CD8-positive, alpha-beta memory T cell (primary cell): ENCODE measurements around the gene KLC1. TPM values are rescaled to one million over a fixed set of nuclear protein-coding genes. Genes with fewer than 3 reads are reported as not detected.

Experiments
- CTCF ChIA-PET: fragments of 350-600 bp; sonication (Branson Sonifier 250); formaldehyde crosslinking; loops from one replicate; lab custom pipeline; 2021; ENCODE audit warnings: antibody characterized with exemption; lab: Charles Lee
- POLR2A ChIA-PET: fragments of 350-600 bp; sonication (Branson Sonifier 250); formaldehyde crosslinking; loops from one replicate; lab custom pipeline; 2021; ENCODE audit warnings: antibody characterized with exemption; lab: Charles Lee
- DNase-seq, 5 donors: peaks; one replicate each; pipeline versions ENCODE4 v3.0.0 to v3.0.0-alpha.2; 2020 to 2022; ENCODE audit warnings: mixed read lengths in 1 of 5
- H3K27ac ChIP-seq: one replicate; pipeline ENCODE4 v1.7.0; 2013; ENCODE audit warnings: low read depth, mild to moderate bottlenecking, low read length, moderate library complexity
- H3K27me3 ChIP-seq: 2 replicates; pipeline ENCODE4 v1.7.0; 2013; ENCODE audit warnings: low read length, mild to moderate bottlenecking; ENCODE audit not compliant: insufficient read depth, poor library complexity, severe bottlenecking
- H3K36me3 ChIP-seq: 2 replicates; pipeline ENCODE4 v1.7.0; 2013; ENCODE audit warnings: mild to moderate bottlenecking, low read length, moderate library complexity; ENCODE audit not compliant: insufficient read depth
- H3K4me1 ChIP-seq: 2 replicates; pipeline ENCODE4 v1.7.0; 2013; ENCODE audit warnings: mild to moderate bottlenecking, low read length, moderate library complexity; ENCODE audit not compliant: insufficient read depth
- H3K4me3 ChIP-seq: 2 replicates; pipeline ENCODE4 v1.7.0; 2013; ENCODE audit warnings: mild to moderate bottlenecking, low read length
- H3K9me3 ChIP-seq: 2 replicates; pipeline ENCODE4 v1.7.0; 2013; ENCODE audit warnings: mild to moderate bottlenecking, low read length
- H3K27ac Mint-ChIP-seq, 8 donors: one replicate each; pipeline ENCODE4 v1.8.0; 2020 to 2021; ENCODE audit warnings: mixed read lengths in 8 of 8, mild to moderate bottlenecking in 6 of 8, inconsistent platforms in 3 of 8, moderate library complexity in 3 of 8
- H3K27me3 Mint-ChIP-seq, 2 donors: one replicate each; pipeline ENCODE4 v1.8.0; 2020 to 2021; ENCODE audit warnings: mixed read lengths in 2 of 2, mild to moderate bottlenecking in 1 of 2, moderate library complexity in 1 of 2
- H3K36me3 Mint-ChIP-seq, 3 donors: one replicate each; pipeline ENCODE4 v1.8.0; 2020 to 2021; ENCODE audit warnings: mixed read lengths in 3 of 3, inconsistent platforms in 1 of 3, mild to moderate bottlenecking in 1 of 3
- H3K4me1 Mint-ChIP-seq, 3 donors: one replicate each; pipeline ENCODE4 v1.8.0; 2020 to 2021; ENCODE audit warnings: mixed read lengths in 3 of 3, inconsistent platforms in 1 of 3, mild to moderate bottlenecking in 1 of 3
- H3K4me3 Mint-ChIP-seq, 7 donors: one replicate each; pipeline ENCODE4 v1.8.0; 2020 to 2021; ENCODE audit warnings: mixed read lengths in 7 of 7, mild to moderate bottlenecking in 6 of 7, moderate library complexity in 4 of 7, inconsistent platforms in 2 of 7
- H3K9me3 Mint-ChIP-seq, 5 donors: one replicate each; pipeline ENCODE4 v1.8.0; 2020 to 2022; ENCODE audit warnings: mixed read lengths in 5 of 5, mild to moderate bottlenecking in 3 of 5, moderate library complexity in 2 of 5, inconsistent platforms in 1 of 5
- polyA plus RNA-seq: library from polyadenylated mRNA; unstranded; fragments of 300-500 nt; fragmentation: Illumina TruSeq; gene quantifications from one replicate; pipeline ENCODE4 v1.2.3, GENCODE V29; 2021
- total RNA-seq, 2 experiments: library from RNA; stranded (reverse); gene quantifications; one replicate each; pipeline ENCODE4 v1.2.3, GENCODE V29; 2021

The KLC1 gene
- total and polyA plus RNA-seq, 3 experiments from 2014 or later = 92.0 to 143 (median 141) TPM

DNA sequence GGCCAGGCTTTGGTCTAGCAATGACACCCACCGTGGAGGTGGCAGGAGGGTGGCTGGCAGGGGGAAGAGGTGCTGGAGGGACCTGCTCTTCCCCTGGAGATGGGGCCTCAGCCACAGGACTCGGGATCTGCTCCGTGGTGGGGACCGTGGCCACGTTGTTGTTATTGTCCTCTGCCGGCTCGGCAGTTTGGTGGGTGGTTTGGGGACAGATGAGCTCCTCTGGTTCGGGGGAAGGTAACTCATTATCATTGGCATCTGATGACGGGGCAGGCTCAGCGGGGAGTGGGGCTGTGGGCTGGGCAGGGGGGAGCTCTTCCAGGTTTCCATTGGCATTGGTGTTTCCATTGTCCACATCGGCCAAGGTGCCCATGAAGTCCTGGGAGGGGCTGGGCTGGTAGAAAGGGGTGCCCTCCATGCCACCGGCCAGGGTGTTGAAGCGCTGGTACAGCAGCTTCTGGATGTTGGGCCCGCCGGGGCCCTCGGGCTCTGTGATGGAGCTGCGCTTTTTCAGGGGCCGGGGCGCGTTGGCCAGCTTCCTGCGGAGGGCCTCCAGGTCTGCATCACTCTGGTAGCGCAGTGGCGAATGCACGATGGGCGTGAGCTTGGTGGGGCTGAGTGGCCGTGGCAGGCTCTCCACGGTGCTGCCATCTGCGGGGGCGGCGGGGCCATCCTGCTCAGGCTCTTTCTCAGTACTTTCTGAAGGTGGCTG, 110.9 kb downstream of the KLC1 start:
- peaks cover 3% of the 10 kb centered on the region for H3K36me3 ChIP-seq
- POLR2A ChIA-PET = no interaction called here
- H3K27me3 ChIP-seq = no peaks in the 10 kb centered on the region
- no peak overlapping the region for H3K27ac ChIP-seq
- no peaks in the 10 kb centered on the region for H3K4me1 ChIP-seq
- CTCF ChIA-PET = no interaction called here
- H3K4me3 Mint-ChIP-seq = no peak overlapping the region
- H3K4me1 Mint-ChIP-seq = no peaks in the 10 kb centered on the region
- peak in 1 of 5 donors; percentile 35 for DNase-seq
- no peaks in the 10 kb centered on the region for H3K9me3 Mint-ChIP-seq
- H3K4me3 ChIP-seq = no peak overlapping the region
- H3K36me3 Mint-ChIP-seq = peaks cover 3 to 86% (median 13%) of the 10 kb centered on the region in 3 donors
- no peaks in the 10 kb centered on the region for H3K27me3 Mint-ChIP-seq
- H3K9me3 ChIP-seq = no peaks in the 10 kb centered on the region
- H3K27ac Mint-ChIP-seq = peak overlapping the region in 1 of 8 donors; percentile 17

DNA sequence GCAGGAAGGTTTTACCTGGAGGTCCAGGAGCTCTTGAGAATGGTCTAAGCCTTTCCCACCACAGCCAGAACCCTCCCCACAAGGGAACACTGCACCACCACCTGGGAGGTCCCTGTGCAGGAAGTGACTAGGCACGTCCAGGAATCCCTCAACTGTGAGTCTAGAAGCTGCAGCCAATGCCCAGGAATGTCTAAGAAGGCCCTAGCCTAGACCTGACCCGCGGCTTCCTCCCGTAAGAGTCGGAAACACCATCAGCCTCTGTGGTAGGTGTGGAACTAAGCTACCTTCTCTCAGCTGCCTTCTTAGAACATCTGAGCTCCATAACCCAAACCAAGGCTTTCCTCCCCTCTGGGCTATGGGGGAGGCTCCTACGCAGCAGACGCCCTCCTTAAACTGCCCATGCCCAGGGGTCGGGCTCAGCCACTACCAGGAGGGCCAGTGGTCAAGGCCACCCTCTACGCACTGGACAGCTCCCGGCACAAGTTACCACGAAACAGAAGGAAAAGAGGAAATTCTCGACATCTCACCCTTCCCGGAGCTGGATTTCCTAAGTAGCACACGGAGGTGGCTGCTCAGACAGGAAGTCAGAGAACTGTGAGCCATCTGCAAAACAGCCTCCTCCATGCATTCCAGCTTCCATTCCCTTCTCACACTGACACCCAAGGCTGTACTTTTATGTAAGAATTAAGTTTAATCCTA, 112.1 kb downstream of the KLC1 start:
- Histone ChIP-seq H3K36me3 (peaks cover 3% of the 10 kb centered on the region), H3K27ac (no peak overlapping the region), H3K27me3 (no peaks in the 10 kb centered on the region), H3K9me3 (no peaks in the 10 kb centered on the region), H3K4me1 (no peaks in the 10 kb centered on the region), H3K4me3 (no peak overlapping the region)
- Mint-ChIP-seq H3K27me3 (no peaks in the 10 kb centered on the region), H3K9me3 (no peaks in the 10 kb centered on the region), H3K27ac (no peak overlapping the region), H3K4me1 (no peaks in the 10 kb centered on the region), H3K4me3 (no peak overlapping the region), H3K36me3 (peaks cover 3 to 86% (median 12%) of the 10 kb centered on the region in 3 donors)
- ChIA-PET POLR2A (no interaction called here), CTCF (no interaction called here)
- no peak for DNase-seq

DNA sequence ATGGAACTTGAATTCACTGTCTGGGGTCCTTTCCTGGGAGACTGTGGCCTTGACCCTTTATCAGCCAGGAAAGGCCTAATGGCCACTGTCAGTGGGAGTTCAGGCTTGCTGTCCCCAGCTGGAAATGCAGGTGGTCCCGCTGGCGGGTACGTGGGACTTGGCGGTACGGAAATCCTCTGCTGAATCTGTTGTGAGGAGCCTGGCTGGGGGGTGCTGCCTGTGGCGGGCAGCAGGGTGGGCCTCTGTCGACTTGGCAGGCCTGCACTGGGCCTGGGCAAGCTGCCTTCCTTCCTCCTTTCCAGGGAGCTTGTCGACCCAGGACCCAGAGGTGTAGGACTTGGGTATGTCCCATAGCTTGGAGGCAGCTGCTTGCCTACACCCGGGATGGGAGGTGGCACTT, 112.9 kb downstream of the KLC1 start:
- H3K4me3 Mint-ChIP-seq = no peak overlapping the region
- POLR2A ChIA-PET = no interaction called here
- CTCF ChIA-PET = no interaction called here
- no peaks in the 10 kb centered on the region for H3K27me3 Mint-ChIP-seq
- Histone ChIP-seq H3K27ac (no peak overlapping the region), H3K4me1 (no peaks in the 10 kb centered on the region), H3K9me3 (no peaks in the 10 kb centered on the region), H3K27me3 (no peaks in the 10 kb centered on the region), H3K36me3 (peaks cover 3% of the 10 kb centered on the region), H3K4me3 (no peak overlapping the region)
- H3K27ac Mint-ChIP-seq = no peak overlapping the region
- DNase-seq = peak in 1 of 5 donors; percentile 12
- peaks cover 3 to 86% (median 12%) of the 10 kb centered on the region in 3 donors for H3K36me3 Mint-ChIP-seq
- H3K4me1 Mint-ChIP-seq = no peaks in the 10 kb centered on the region
- no peaks in the 10 kb centered on the region for H3K9me3 Mint-ChIP-seq

DNA sequence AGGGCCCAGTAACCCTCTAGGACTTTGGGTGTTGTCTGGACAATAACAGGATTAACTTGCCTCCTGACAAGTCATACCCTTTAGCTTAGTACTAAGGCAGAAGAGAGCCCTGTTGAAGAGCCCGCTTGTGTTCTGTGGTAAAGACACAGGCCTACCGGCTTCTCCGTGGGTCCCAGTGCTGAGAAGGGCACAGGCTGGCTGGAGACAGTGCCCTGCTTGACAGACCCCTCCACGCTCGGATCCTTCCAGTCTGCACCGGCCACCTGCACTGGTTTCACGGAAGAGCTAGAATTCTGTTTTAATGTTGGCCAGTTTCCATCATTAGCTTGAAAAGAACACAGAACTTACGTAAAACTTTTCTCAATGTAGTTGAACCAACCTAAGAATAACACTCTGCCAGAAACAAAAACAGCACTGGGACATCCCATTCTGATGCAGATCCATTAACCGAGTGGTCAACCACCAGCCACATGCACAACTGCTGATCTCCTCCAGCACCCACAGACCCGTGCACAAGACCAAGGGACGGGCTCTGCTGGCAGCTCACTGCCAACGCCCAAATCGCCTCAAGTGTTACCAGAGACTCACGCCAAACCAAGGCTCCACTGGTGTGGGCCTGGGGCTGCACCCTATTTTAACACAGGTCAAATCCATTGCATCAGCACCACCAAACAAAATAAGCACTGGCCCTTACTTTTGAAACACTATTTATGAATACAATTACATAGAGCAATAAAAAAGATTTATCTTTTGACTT, 113.7 kb downstream of the KLC1 start:
- peaks cover 3% of the 10 kb centered on the region for H3K4me1 ChIP-seq
- no peak overlapping the region for H3K27ac ChIP-seq
- H3K9me3 Mint-ChIP-seq = no peaks in the 10 kb centered on the region
- no peaks in the 10 kb centered on the region for H3K9me3 ChIP-seq
- peaks cover 3 to 82% (median 11%) of the 10 kb centered on the region in 3 donors for H3K36me3 Mint-ChIP-seq
- H3K27me3 ChIP-seq = no peaks in the 10 kb centered on the region
- no peak overlapping the region for H3K4me3 ChIP-seq
- POLR2A ChIA-PET = no interaction called here
- peaks cover 3% of the 10 kb centered on the region for H3K36me3 ChIP-seq
- peaks cover 0 to 3% (median 1%) of the 10 kb centered on the region in 3 donors for H3K4me1 Mint-ChIP-seq
- H3K27me3 Mint-ChIP-seq = no peaks in the 10 kb centered on the region
- H3K27ac Mint-ChIP-seq = peak overlapping the region in 2 of 8 donors; percentile 47 to 84
- H3K4me3 Mint-ChIP-seq = no peak overlapping the region
- no peak for DNase-seq
- CTCF ChIA-PET = no interaction called here

DNA sequence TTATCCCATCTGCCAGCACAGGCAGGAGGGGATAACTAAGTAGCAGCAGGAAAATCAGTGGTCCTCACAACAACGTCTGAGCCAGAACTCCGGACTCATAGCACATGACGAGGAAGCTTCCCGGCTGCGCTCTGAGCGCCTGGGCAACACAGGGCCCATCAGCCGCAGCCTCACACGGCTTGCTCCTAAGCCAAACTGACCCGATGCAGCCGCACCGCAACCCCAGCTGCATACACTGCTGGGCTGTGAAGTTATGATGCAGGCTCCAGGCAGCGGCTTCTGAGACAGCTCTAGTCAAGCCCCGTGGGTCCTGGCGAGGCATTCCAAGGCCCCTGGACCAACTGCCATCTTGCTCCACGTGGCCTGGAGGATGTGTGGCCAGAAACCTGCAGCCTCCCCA, 114.7 kb downstream of the KLC1 start:
- no peaks in the 10 kb centered on the region for H3K9me3 ChIP-seq
- H3K4me3 ChIP-seq = no peak overlapping the region
- ChIA-PET CTCF (no interaction called here), POLR2A (no interaction called here)
- peaks cover 14% of the 10 kb centered on the region for H3K4me1 ChIP-seq
- Mint-ChIP-seq H3K36me3 (peaks cover 3 to 72% (median 3%) of the 10 kb centered on the region in 3 donors), H3K4me1 (peaks cover 9 to 13% (median 11%) of the 10 kb centered on the region in 3 donors), H3K4me3 (no peak overlapping the region), H3K27ac (no peak overlapping the region), H3K27me3 (no peaks in the 10 kb centered on the region), H3K9me3 (no peaks in the 10 kb centered on the region)
- no peak for DNase-seq
- H3K27ac ChIP-seq = no peak overlapping the region
- H3K36me3 ChIP-seq = peaks cover 3% of the 10 kb centered on the region
- H3K27me3 ChIP-seq = no peaks in the 10 kb centered on the region

DNA sequence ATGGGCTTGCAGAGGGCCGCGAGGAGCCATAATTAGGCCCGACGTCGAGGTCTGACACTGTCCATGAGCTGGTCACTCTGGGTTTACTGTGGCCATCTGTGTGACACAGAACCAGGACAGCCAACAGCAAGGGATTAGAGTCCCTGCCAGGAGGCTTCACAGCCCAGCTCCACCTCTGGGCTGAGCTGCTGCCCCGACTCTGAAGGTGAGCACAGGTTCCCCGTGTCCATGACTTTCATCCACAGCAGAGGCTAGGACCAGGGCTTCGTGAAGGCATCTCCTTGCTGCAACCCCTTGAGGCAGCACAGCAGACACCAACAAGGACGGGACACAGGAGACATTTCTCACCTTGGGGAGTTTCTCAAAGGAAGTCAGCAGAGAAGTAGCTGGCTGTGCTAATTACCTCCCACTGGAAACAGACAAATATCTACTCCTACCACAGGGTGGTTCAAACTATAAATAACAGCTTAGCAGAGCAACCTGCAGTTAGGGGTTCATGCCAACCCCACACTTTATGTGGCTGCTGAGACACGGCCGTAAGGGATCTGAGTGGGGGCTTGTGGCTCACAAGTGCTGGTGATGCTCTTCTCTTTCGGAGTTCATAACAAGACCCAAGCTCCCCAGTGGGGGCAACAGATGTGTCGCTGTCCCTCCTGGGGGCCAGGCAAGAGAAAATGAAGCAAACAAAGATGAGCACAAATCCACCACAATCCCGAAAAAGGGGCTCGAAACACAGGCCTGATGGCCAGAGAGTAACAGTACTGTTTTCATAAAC, 115.8 kb downstream of the KLC1 start:
- Histone ChIP-seq H3K27ac (no peak overlapping the region), H3K27me3 (no peaks in the 10 kb centered on the region), H3K4me1 (peaks cover 17% of the 10 kb centered on the region), H3K36me3 (peaks cover 3% of the 10 kb centered on the region), H3K4me3 (no peak overlapping the region), H3K9me3 (no peaks in the 10 kb centered on the region)
- Mint-ChIP-seq H3K27me3 (no peaks in the 10 kb centered on the region), H3K4me1 (peaks cover 14 to 22% (median 18%) of the 10 kb centered on the region in 3 donors), H3K27ac (no peak overlapping the region), H3K36me3 (peaks cover 1 to 67% (median 6%) of the 10 kb centered on the region in 3 donors), H3K4me3 (no peak overlapping the region), H3K9me3 (no peaks in the 10 kb centered on the region)
- ChIA-PET CTCF (no interaction called here), POLR2A (no interaction called here)
- DNase-seq = peak in 1 of 5 donors; percentile 19

DNA sequence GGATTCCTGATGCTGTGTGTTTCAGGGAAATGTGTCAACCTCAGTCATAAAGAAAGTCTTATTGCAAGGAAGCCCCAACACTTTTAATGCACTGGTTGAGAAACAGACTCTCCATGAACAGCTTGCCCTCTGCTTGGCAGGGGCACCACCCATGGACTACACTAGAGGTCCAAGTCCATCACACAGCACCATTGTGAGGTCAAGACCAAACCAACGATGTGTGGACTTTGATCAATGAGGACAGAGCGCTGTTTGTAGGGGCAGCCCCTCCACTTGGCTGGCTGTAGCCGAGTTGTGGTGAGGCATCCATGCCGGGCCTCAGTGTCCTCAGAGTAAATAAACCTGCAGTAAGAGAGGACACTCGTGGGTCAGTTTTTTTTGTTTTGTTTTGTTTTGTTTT, 116.4 kb downstream of the KLC1 start:
- Histone ChIP-seq H3K4me1 (peaks cover 17% of the 10 kb centered on the region), H3K9me3 (no peaks in the 10 kb centered on the region), H3K4me3 (no peak overlapping the region), H3K27ac (no peak overlapping the region), H3K27me3 (no peaks in the 10 kb centered on the region), H3K36me3 (peaks cover 3% of the 10 kb centered on the region)
- no peaks in the 10 kb centered on the region for H3K9me3 Mint-ChIP-seq
- H3K27ac Mint-ChIP-seq = no peak overlapping the region
- ChIA-PET POLR2A (no interaction called here), CTCF (interaction anchor here (1.2 to 1.4 kb wide), 2 partner anchors 13 to 30 kb away, joined by 3 to 4 read pairs; partner anchors contain the start of genes XRCC3 and ZFYVE21)
- peaks cover 15 to 25% (median 18%) of the 10 kb centered on the region in 3 donors for H3K4me1 Mint-ChIP-seq
- H3K36me3 Mint-ChIP-seq = peaks cover 0 to 65% (median 4%) of the 10 kb centered on the region in 3 donors
- H3K4me3 Mint-ChIP-seq = no peak overlapping the region
- H3K27me3 Mint-ChIP-seq = no peaks in the 10 kb centered on the region
- DNase-seq = peak in 1 of 5 donors; percentile 22
